ENCODE measurements around the gene FRMPD3. TPM values are rescaled to one million over a fixed set of nuclear protein-coding genes. Genes with fewer than 3 reads are reported as not detected.

Gene FRMPD3
- total RNA-seq = 1 to 10 TPM in 5 of 8 experiments, under 1 TPM in 2, not detected in 1; 0.05 to 8.4 (median 5.5) TPM

- Histone ChIP-seq H3K27ac (peak within 1 kb of the TSS; percentile 86 to 95), H3K4me1 (replicated peaks in 1 of 2) (peaks cover 35 to 54% of the 10 kb centered on the region in 2 donors), H3K4me3 (peak within 1 kb of the TSS; percentile 66 to 99 (median 85))
- ATAC-seq (replicated peaks in 6 of 8) = peak in 7 of 8 experiments; percentile 21 to 57 (median 26)
- in situ Hi-C loops (cut with MboI; ENCODE audit: low pct_unique_long_range_greater_than_20kb in 2 of 9, low sequenced_read_pairs in 9 of 9, unreplicated experiment in 9 of 9) = no loop called here
- 33% methylated on average over 6 of the region's 69 CpGs; no CpG with 5 or more reads in 9 of the 10 experiments for WGBS, 10 experiments
These were observed at the start of gene FRMPD3 for GRCh38 chrX:107448998-107449835. Gene FRMPD3 (plus strand): TSS chrX:107449652. CDS start chrX:107526589, 76,937 bp downstream.

DNA sequence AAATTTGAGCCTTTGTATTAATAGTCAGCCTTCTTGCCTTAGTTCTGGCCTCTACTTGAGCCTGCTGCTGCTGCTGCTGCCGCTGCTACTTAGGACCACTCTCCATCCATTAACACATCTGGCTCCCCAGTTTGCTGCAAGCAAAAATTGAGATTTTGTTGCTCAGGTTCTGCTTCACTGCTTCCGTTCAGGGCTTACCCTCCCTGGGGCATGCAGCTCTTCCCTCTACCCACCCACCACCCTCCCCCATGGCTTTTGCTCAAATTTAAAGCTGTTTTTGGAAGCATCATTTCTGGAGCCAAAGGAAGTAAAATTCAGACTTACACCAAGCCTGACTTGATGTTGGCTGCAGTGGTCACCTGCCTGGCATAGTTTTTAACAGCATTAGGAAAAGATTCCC lies 28.9 kb upstream of the FRMPD3 start:
- ATAC-seq (replicated peaks in 6 of 8) = no peak
- no peak overlapping the region for H3K27ac ChIP-seq
- WGBS, 10 experiments = 33% methylated on average over 1 of the region's 2 CpGs; no CpG with 5 or more reads in 9 of the 10 experiments
- H3K4me3 ChIP-seq = no peak overlapping the region
- no peaks in the 10 kb centered on the region for H3K4me1 ChIP-seq (replicated peaks in 1 of 2)
- in situ Hi-C loops (cut with MboI; ENCODE audit: low pct_unique_long_range_greater_than_20kb in 2 of 9, low sequenced_read_pairs in 9 of 9, unreplicated experiment in 9 of 9) = no loop called here

GRCh38 chrX:107421337-107421861 lies 28.1 kb upstream of the FRMPD3 start:
- peak in 2 of 8 experiments; percentile 32 to 60 for ATAC-seq (replicated peaks in 6 of 8)
- 34 to 80% (median 70%) methylated on average over 1 to 3 of the region's 3 CpGs; no CpG with 5 or more reads in 7 of the 10 experiments for WGBS, 10 experiments
- in situ Hi-C loops (cut with MboI; ENCODE audit: low pct_unique_long_range_greater_than_20kb in 2 of 9, low sequenced_read_pairs in 9 of 9, unreplicated experiment in 9 of 9) = no loop called here

GRCh38 chrX:107429090-107429489 lies 20.4 kb upstream of the FRMPD3 start:
- Histone ChIP-seq H3K4me3 (no peak overlapping the region), H3K4me1 (replicated peaks in 1 of 2) (no peaks in the 10 kb centered on the region), H3K27ac (no peak overlapping the region)
- in situ Hi-C loops (cut with MboI; ENCODE audit: low pct_unique_long_range_greater_than_20kb in 2 of 9, low sequenced_read_pairs in 9 of 9, unreplicated experiment in 9 of 9) = no loop called here
- WGBS, 10 experiments = 0 to 100% (median 44%) methylated on average over 1 to 3 of the region's 6 CpGs; no CpG with 5 or more reads in 2 of the 10 experiments
- ATAC-seq (replicated peaks in 6 of 8) = no peak

More at GRCh38 chrX:107421337-107421861, 28.1 kb upstream of the FRMPD3 start:
- no peak overlapping the region for H3K27ac ChIP-seq
- H3K4me3 ChIP-seq = no peak overlapping the region
- H3K4me1 ChIP-seq (replicated peaks in 1 of 2) = no peaks in the 10 kb centered on the region

DNA sequence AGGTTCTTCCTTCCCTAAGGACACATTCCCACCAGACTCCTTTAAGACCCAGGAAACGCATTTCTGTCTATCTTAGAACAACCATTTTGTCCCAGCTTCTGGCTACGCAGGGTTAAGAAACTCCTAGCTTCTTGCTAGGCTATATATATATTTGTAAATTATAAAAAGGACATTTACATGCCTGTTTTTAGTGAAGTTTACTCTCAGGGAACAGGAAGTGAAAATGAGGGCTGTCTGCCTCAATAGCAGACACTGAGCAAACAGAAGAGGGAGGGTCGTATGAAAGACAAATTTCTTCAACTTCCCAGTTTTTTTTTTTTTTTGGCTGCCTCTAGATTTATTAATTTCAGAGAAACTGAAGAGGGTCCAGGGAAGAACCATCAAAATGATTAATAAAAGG lies 9.3 kb upstream of the FRMPD3 start:
- Histone ChIP-seq H3K4me1 (replicated peaks in 1 of 2) (peaks cover 9 to 26% of the 10 kb centered on the region in 2 donors), H3K27ac (no peak overlapping the region), H3K4me3 (no peak overlapping the region)
- ATAC-seq (replicated peaks in 6 of 8) = no peak
- WGBS, 10 experiments = 7 to 100% (median 39%) methylated on average over 1 to 2 of the region's 3 CpGs; no CpG with 5 or more reads in 6 of the 10 experiments
- in situ Hi-C loops (cut with MboI; ENCODE audit: low pct_unique_long_range_greater_than_20kb in 2 of 9, low sequenced_read_pairs in 9 of 9, unreplicated experiment in 9 of 9) = no loop called here

DNA sequence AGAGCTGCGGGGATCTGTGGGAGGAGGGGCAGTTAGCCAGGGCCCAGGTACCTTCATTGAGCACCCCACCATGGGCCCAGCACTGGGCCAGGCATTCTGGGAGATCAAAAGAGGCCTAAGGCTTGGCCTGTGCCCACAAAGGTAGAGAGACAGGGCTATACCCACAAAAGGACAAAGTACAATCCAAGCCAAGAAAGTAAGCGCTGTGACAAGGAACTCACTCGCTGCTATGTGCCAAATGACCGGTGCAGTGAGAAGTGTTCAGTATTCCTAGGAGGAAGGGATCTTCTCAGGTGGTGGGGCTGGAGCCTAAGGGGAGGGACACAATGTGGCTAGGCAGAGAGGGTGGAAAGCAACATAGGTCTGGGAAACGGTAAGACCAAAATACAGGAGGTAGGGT lies 8.8 kb upstream of the FRMPD3 start:
- ATAC-seq (replicated peaks in 6 of 8) = no peak
- 0 to 46% methylated on average over 1 to 2 of the region's 5 CpGs; no CpG with 5 or more reads in 8 of the 10 experiments for WGBS, 10 experiments
- no peak overlapping the region for H3K27ac ChIP-seq
- H3K4me1 ChIP-seq (replicated peaks in 1 of 2) = peaks cover 13 to 29% of the 10 kb centered on the region in 2 donors
- H3K4me3 ChIP-seq = no peak overlapping the region
- in situ Hi-C loops (cut with MboI; ENCODE audit: low pct_unique_long_range_greater_than_20kb in 2 of 9, low sequenced_read_pairs in 9 of 9, unreplicated experiment in 9 of 9) = no loop called here

- ATAC-seq (replicated peaks in 6 of 8) = no peak
- in situ Hi-C loops (cut with MboI; ENCODE audit: low pct_unique_long_range_greater_than_20kb in 2 of 9, low sequenced_read_pairs in 9 of 9, unreplicated experiment in 9 of 9) = no loop called here
- Histone ChIP-seq H3K4me1 (replicated peaks in 1 of 2) (peaks cover 35 to 50% of the 10 kb centered on the region in 2 donors), H3K4me3 (no peak overlapping the region), H3K27ac (no peak overlapping the region)
- WGBS, 10 experiments = 0 to 40% (median 20%) methylated on average over 1 to 2 of the region's 3 CpGs; no CpG with 5 or more reads in 6 of the 10 experiments
These were observed 6.4 kb upstream of the FRMPD3 start for GRCh38 chrX:107442914-107443527.

- Histone ChIP-seq H3K27ac (no peak overlapping the region), H3K4me3 (no peak overlapping the region), H3K4me1 (replicated peaks in 1 of 2) (peaks cover 40 to 59% of the 10 kb centered on the region in 2 donors)
- no peak for ATAC-seq (replicated peaks in 6 of 8)
- WGBS, 10 experiments = 20% methylated on average over 2 of the region's 3 CpGs; no CpG with 5 or more reads in 9 of the 10 experiments
- in situ Hi-C loops (cut with MboI; ENCODE audit: low pct_unique_long_range_greater_than_20kb in 2 of 9, low sequenced_read_pairs in 9 of 9, unreplicated experiment in 9 of 9) = no loop called here
These were observed 4.3 kb upstream of the FRMPD3 start for GRCh38 chrX:107445146-107445545.

DNA sequence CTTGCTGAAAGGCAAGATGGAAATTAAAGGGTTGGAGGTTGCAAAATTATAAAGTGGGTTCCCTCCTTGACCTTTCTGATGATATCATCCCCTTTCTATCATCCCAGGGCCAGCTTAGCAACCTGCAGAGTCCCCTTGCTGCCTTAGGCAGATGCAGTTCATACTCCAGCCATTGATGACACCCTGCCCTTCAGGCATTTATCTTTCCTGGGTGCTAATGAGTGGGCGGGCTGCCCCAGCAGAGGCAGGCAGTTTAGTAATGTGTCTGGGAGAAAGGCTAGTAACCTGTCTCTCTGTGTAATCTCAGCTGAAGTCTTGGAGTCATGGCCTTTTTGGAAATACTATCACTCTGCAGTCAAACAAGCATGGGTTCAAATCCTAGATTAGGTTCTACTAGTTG lies 3.8 kb upstream of the FRMPD3 start:
- 50% methylated on average over 1 of the region's 1 CpG; no CpG with 5 or more reads in 8 of the 10 experiments for WGBS, 10 experiments
- ATAC-seq (replicated peaks in 6 of 8) = peak in 5 of 8 experiments; percentile 6 to 66 (median 52)
- no peak overlapping the region for H3K27ac ChIP-seq
- H3K4me3 ChIP-seq = no peak overlapping the region
- in situ Hi-C loops (cut with MboI; ENCODE audit: low pct_unique_long_range_greater_than_20kb in 2 of 9, low sequenced_read_pairs in 9 of 9, unreplicated experiment in 9 of 9) = no loop called here
- peaks cover 40 to 59% of the 10 kb centered on the region in 2 donors for H3K4me1 ChIP-seq (replicated peaks in 1 of 2)

DNA sequence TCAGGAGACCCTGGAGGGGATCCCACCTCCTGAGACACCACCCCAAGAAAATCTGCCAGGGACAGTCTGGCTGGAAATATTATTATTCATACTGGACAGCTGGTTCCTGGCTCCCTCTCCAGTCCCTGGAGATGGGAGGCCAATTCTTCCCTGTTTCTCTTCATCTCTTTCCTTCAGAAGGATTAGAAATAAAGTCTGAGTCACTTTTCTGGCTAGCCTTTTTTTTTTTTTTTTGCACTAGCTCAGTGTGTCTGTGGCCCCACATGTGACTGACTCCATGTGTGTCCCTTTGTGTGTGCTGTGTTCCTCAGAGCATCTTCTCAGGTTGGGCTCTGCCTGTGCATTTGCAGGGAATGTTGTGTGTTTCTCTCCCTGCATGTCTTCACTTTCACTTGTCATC lies 1.8 kb upstream of the FRMPD3 start:
- Histone ChIP-seq H3K4me1 (replicated peaks in 1 of 2) (peaks cover 44 to 60% of the 10 kb centered on the region in 2 donors), H3K4me3 (no peak overlapping the region), H3K27ac (no peak overlapping the region)
- in situ Hi-C loops (cut with MboI; ENCODE audit: low pct_unique_long_range_greater_than_20kb in 2 of 9, low sequenced_read_pairs in 9 of 9, unreplicated experiment in 9 of 9) = no loop called here
- ATAC-seq (replicated peaks in 6 of 8) = no peak

DNA sequence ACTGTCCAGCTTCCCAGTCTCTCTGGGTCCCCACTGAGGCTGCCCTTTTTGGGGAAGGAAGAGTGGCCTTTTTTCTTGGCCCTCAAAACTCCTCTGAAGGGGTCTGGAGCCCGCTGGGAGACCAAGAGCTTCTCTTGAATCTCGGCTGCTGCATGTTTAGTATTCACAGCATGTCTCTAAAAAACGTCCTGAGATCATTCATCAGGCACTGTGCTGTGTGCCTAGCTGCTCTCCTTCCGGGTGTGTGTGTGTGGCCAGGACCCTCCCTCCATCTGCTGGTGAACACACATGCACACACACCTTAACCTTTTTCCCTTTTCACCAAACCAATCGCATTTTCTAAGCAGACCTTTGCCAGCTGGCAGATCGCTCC lies 841 bp upstream of the FRMPD3 start:
- in situ Hi-C loops (cut with MboI; ENCODE audit: low pct_unique_long_range_greater_than_20kb in 2 of 9, low sequenced_read_pairs in 9 of 9, unreplicated experiment in 9 of 9) = no loop called here
- peak in 5 of 8 experiments; percentile 10 to 30 (median 27) for ATAC-seq (replicated peaks in 6 of 8)
- peak overlapping the region; percentile 60 to 95 for H3K27ac ChIP-seq
- 6 to 40% (median 20%) methylated on average over 2 to 6 of the region's 6 CpGs; no CpG with 5 or more reads in 7 of the 10 experiments for WGBS, 10 experiments
- H3K4me1 ChIP-seq (replicated peaks in 1 of 2) = peaks cover 38 to 60% of the 10 kb centered on the region in 2 donors
- peak overlapping the region; percentile 66 to 99 (median 85) for H3K4me3 ChIP-seq

DNA sequence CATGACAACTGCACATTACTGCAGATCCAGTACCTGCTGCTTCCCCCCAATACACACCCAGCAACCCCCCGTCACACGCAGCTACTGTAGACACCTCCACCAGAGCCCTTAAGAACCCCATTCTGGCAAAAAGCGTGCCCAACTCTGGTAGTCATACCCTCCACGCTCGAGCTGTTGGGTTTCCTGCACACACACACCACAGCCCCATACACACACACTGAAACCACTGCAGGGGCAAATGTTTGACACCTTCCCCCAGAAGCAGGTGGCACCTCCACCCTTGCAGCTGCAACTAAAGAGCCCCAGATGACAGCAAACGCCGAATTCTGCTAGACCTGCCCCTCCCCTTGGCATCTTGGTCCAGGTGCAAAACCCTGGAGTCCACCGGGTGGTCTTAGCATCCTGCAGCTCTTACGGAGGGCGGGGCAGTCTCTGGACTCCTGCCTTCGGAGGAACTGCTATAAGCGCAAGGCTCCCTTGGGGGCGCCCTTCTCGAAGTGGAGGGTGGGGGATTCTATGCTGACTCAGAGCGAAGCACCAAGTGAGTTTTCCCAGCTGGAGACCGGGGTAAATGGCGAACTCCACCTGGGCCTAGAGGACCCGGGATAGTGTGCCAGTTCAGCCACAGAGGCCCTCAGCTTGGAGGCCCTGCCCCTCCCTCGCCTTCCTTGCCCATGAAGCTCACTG lies 1.5 kb downstream of the FRMPD3 start:
- in situ Hi-C loops (cut with MboI; ENCODE audit: low pct_unique_long_range_greater_than_20kb in 2 of 9, low sequenced_read_pairs in 9 of 9, unreplicated experiment in 9 of 9) = no loop called here
- Histone ChIP-seq H3K27ac (peak overlapping the region; percentile 60 to 95), H3K4me3 (peak overlapping the region; percentile 66 to 99 (median 85)), H3K4me1 (replicated peaks in 1 of 2) (peaks cover 28 to 41% of the 10 kb centered on the region in 2 donors)
- peak in 6 of 8 experiments; percentile 25 to 54 (median 49) for ATAC-seq (replicated peaks in 6 of 8)
- WGBS, 10 experiments = 0 to 26% methylated on average over 4 to 8 of the region's 19 CpGs; no CpG with 5 or more reads in 8 of the 10 experiments
